NCI-H2171 (cell line): ENCODE data around the gene METTL3.

Source experiments
- DNase-seq: peaks from one replicate; lab custom pipeline; 2025; lab: John Stamatoyannopoulos, UW

The METTL3 gene

DNA sequence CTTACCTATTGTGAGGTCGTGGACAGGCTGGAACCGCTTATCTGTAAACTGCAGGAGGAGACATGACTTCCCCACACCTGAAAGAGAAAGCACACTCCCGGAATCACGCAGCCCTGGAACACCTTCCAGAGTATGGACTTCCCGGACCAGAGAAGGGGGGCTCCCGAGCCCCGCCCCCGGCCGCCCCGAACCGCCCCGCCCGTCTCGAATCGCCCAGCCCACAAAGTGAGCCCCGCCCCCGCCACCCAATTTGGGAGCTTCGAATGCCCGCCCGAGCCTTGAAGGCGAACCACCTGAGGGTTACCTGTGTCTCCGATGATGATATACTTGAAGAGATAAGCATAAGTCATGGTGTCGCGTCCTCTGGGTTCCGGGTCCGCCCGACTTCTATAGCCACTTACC is 34.6 kb downstream of the METTL3 start:
- no peak for DNase-seq

DNA sequence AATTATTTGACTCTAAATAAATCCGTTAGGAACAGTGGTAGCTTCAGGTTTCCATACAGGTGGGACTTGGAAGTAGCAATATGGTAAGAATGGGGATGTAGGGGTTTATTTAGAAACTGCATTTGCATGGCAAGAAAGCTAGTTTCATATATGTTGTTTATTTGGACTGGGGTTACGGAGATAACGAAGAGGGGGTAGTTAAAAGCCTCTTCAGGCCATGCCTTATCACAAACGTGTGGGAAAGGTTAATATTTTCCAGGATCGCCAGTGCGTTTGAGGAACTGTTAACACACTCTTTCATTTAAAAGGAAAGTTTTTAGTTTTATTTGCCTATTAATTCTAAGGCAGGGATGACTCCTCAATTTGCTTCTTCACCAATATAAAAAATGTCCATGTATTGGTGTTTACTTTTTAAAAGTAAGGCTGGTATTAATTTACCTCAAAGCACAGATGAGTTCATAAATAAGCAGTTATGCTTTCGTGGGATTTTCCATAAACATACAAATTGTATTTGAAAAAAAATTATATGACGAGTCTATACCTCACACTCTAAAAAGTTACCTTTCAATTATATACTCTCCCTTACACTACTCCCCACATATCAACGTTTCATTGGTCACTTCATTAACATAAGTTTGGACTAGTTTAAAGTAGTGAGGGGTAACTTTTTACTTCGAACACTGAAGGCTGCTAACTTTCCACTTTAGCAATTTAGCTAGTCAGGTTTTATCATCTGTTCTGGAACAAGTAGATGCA is 35.2 kb downstream of the METTL3 start:
- no peak for DNase-seq

DNA sequence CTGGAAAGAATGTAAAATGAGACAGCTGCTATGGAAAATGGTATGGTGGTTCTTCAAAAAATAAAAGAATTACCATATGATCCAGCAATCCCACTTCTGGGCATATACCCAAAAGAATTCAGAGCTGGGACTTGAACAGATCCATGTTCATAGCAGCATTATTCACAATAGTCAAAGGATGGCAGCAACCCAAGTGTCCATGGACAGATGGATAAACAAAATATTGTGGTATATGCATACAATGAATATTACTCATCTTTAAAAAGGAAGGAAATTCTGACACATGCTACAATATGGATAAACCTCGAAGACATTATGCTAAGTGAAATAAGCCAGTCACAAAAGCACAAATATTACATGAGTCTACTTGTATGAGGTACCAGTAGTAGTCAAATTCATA is 43.5 kb downstream of the METTL3 start:
- DNase-seq = no peak

DNA sequence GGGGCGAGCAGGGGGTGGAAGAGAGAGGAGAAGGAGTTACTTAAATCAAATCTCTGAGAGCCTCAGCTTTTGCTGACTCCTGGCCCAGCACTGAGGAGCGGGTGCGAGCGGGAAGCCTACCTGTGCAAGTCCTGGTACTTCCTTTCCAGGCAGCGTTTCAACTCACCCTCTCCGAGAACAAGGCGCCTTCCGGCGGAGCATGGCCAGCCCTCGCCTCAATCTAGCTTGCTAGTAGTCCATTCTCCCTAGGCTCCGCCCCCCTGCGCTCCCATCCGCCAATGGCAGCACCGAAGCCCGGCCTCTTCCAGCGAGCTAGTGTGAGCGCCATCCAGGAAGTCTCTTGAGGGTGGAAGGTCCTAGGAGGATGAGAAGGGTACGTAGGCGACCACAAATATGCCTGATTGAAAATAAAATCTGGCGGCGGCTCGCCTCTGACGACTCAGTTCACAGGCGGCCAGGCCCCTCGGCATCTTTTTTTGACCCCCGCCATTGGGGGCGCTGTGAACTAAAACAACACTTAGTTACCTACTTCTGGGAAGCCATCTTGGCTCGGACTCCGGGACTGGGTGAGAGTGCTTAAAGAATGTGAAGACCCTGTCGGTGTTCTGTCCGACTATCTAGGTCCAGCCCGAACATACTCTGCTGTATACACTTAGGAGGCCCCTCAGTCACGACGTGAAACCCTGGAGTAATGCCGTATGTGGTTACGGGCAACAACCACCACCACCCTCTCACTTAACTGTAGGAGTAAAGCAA is 55.0 kb downstream of the METTL3 start, which contains the start of gene CHD8:
CHD8 (minus strand) TSS at position 212 of the 756 bp plus-strand sequence. CDS start 24,480 bp downstream, outside the sequence.
- peak; percentile 100 for DNase-seq

DNA sequence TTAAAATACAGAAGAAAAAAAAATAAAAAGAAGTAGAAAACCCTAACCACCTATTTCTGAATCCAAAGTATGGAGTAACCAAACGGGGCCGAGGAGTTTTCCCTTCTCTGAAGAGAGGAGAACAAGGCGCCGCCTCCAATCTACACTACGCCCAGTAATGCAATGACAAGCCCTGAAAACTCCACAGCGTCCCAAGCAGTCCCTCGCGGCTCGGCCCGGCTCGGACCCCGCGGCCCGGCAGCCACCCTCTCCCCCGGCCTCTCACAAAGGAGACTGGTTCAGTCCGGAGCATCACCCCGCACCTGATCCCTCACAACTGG is 55.6 kb downstream of the METTL3 start:
- peak; percentile 48 for DNase-seq

DNA sequence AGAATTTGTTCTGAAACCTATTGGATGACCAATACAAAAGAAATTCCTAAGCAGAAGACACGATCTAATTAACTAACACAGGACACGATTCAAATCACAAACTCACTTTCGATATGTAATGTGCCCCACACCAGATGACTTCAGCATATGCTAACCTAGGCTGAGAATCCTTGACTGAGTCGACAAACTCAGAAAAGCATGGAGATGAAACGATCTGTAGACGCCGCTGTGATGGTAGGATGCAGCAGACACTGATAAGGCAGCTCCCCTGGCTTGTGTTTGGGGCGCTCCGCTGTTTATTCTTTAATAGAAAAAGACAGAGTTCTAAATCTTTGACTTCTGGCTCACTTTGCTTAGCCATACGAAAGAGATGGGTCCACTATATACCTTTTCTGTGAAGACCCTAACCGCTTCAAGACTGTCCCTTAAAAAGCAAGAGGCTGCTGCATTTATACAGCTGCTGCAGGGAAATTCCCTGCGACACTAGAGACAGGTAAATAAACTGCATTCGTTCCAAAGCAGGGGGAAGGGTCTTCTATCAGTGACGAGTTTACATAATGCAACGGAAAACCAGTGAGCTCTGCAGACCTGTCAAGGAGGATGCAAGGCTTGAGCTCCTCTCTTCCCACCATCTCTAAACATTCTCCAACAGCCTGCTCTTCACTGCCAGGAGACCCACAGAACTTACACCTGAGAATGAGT is 56.1 kb downstream of the METTL3 start:
- no peak for DNase-seq

DNA sequence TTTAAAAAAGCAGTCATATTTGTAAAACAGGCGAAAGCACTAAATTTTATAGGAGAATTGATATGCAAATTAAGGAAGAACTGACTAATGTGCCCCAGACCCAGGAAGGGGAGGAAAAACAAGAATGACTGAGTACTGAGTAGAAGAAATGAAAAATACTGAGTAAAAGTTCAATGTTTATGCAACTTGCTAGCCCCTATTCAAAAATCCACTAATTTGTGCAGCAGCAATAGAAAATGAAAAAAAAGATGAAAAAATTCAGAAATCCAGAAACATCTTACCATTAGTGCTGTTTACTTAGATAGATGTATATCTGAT is 61.3 kb downstream of the METTL3 start:
- no peak for DNase-seq
